Erythroblast (primary cell): Measurements from ENCODE around the gene RPS4Y1.

ENCODE experiments used
- GATA1 ChIP-seq: IDR thresholded peaks from 2 replicates; pipeline ENCODE4 v1.6.1; 2011; ENCODE audit warnings: low read depth, mild to moderate bottlenecking, control low read depth, low read length, moderate library complexity
- POLR2A ChIP-seq: IDR thresholded peaks from 2 replicates; pipeline ENCODE4 v1.6.1; 2011; ENCODE audit warnings: mild to moderate bottlenecking, low read length

- TF ChIP-seq POLR2A = no peak
- TF ChIP-seq GATA1 = no peak
Measured at GRCh38 chrY:2854145-2854774, 12.9 kb downstream of the RPS4Y1 start.
